ENCODE measurements around the gene KLHL36.

DNA sequence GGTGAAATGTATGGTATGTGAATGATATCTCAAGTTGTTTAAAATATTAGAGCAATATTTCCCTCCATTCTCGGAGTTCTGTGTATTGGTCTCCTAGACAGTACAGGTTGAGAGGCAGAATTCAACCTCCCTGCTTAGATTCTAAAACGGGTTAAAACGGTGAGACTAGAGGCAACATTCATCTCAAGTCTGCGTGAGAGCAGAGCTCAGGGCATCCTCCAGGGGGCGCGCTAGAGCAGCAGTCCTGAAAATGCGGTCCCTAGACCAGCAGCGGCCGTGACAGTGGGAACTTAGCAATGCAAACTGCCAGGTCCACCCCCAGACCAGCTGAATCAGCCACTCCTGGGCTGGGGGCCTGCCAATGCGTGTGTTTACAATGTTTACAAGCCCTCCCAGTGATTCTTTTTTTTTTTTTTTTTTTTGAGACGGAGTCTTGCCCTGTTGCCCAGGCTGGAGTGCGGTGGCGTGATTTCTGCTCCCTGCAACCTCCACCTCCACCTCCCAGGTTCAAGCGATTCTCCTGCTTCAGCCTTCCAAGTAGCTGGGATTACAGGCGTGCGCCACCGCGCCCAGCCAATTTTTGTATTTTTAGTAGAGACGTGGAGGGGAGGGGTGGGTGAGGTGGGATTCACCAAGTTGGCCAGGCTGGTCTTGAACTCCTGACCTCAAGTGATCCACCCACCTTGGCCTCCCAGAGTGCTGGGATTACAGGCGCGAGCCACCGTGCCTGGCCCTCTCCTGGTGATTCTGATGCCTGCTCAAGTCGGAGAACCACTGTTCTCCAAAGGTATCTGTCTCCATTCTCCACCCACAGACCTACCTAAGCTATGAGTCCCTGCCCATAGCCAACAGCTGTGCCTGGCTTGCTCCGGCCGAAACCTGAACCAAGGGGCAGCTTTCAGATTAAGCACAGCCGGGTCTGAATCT lies 24.2 kb downstream of the KLHL36 start:
- TF ChIP-seq, protein P1, sequence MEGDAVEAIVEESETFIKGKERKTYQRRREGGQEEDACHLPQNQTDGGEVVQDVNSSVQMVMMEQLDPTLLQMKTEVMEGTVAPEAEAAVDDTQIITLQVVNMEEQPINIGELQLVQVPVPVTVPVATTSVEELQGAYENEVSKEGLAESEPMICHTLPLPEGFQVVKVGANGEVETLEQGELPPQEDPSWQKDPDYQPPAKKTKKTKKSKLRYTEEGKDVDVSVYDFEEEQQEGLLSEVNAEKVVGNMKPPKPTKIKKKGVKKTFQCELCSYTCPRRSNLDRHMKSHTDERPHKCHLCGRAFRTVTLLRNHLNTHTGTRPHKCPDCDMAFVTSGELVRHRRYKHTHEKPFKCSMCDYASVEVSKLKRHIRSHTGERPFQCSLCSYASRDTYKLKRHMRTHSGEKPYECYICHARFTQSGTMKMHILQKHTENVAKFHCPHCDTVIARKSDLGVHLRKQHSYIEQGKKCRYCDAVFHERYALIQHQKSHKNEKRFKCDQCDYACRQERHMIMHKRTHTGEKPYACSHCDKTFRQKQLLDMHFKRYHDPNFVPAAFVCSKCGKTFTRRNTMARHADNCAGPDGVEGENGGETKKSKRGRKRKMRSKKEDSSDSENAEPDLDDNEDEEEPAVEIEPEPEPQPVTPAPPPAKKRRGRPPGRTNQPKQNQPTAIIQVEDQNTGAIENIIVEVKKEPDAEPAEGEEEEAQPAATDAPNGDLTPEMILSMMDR (IDR thresholded peaks at IDR 0.05), result peak; percentile 81 to 91 (median 88)
- TF ChIP-seq POLR2A (IDR thresholded peaks at IDR 0.05), result no peak

All from uterus (tissue), 2 donors.